GM18870 (cell line): ENCODE data around the gene VEPH1.

ENCODE experiments used
- ATAC-seq: cut with Tn5 transposase; IDR thresholded peaks from one replicate; pipeline ENCODE4 v1.9.1; 2021; ENCODE audit warnings: moderate library complexity; ENCODE audit not compliant: unreplicated experiment

VEPH1 gene

DNA sequence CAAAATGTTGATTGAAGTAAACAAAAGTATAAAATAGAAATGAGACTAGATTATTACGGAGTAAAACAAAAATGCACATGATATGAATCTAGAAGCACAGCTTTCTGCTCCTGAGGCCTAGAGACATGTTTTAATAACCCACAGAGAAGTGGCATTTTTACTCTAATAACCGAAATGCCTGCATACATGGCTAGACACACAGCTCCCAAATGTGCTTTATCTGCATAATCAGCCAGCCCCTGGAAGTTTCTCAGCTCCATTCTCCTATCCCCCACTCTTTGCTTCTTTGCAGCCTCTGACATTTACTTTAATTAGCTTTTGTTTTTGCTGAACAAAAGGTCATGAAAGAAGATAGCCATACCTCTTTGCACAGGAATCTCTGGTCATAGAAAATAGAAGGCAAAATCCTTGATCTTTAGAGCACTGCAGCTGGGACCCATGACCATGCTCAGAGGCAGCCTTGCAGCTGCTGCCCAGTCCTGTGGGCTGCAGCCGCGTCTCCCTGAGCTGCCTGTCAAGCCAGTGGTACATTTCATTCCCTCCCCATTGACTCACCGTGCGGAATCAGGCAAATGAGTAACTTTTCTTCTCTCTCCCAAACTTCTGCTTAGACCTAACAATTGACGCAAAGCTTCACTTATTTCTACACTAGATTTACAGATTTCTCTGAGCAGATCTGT is at the start of gene VEPH1:
Gene VEPH1 (minus strand): TSS at position 501 of the 680 bp plus-strand sequence. CDS start 8,067 bp downstream, outside the sequence.
- ATAC-seq, result no peak

DNA sequence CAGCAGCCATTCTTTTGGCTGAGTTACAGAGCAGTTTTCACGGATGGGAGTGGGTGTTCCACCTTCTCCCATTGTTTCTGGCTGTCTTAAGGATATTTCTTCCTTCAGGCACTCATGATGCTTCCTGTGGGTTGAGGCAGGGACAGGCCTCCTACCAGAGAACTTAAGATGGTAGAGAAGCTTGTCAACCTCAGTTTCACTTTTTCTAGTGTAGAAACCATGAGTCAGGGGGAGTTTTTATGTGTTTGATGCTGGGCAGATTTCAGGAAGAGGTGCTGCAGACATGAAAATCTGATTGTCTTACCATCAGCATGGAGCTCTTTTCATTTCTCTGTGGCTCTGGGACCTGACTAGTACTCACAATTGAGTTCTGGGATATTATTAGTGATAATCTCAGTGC is 48.7 kb upstream of the VEPH1 start:
- no peak for ATAC-seq

DNA sequence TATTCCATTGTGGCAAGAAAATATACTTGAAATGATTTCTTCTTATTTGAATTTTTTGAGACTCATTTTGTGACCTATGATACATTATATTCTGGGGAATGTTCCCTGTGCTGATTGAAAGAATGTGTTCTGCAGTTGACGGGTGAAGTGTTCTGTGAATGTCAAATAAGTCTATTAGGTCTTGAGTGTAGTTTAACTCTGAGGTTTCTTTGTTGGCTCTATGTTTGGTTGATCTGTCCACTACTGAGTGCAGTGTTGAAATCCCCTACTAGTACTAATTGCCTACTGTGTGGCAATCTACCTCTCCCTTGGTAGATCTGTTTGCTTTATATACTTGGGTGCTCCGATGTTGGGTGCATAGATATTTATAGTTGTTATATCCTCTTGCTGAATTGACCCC is 46.3 kb upstream of the VEPH1 start:
- ATAC-seq, result no peak

DNA sequence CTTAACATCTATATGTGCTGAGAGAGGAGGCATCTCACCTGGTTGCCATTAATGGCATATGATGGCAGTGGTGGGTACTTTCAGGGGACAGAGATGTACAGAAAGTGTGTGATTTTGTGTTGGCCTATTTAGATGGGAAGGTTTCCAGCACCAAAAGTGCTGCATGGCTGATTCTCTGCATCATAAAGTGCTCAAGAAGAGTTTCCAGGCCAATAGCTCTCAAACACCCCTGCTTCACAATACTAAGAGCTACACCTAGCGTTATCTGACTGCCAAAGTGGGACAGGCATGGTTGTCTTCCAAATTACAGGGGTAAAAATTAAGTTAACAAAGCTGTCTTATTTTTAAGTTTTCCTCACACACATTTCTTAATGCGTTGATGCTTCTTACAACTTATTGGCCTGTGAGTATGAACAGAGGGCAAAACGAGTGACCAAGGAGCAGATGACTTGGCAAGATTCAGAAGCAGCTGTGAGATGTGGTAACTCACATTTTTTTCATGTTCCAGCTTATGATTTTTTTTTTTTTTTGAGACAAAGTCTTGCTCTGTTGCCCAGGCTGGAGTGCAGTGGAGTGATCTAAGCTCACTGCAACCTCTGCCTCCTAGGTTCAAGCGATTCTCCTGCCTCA is 41.4 kb upstream of the VEPH1 start:
- ATAC-seq, result no peak

- no peak for ATAC-seq
Measured at GRCh38 chr3:157543501-157544035, 40.4 kb upstream of the VEPH1 start.

- ATAC-seq, result no peak
Measured at GRCh38 chr3:157542711-157543500, 39.7 kb upstream of the VEPH1 start.

GRCh38 chr3:157541506-157542236 is 38.5 kb upstream of the VEPH1 start:
- no peak for ATAC-seq

DNA sequence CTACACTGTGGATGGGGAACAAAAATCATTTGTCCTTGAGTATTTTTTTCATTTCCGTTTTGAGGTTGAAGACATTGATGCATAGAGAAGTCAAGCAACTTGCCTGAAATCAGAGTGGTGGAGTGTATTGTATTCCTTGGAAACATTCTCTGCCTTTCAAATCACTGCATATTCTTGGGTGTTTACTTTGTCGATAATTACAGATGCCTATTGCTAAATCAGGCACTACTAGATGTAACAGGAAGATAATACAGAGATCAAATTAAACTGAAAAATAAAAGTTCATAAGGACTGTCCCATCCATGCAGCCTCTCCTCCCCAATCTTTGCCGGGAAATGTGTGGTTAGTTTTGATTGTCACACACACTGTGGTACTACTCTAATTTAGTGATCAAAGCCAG is 37.4 kb upstream of the VEPH1 start:
- no peak for ATAC-seq

DNA sequence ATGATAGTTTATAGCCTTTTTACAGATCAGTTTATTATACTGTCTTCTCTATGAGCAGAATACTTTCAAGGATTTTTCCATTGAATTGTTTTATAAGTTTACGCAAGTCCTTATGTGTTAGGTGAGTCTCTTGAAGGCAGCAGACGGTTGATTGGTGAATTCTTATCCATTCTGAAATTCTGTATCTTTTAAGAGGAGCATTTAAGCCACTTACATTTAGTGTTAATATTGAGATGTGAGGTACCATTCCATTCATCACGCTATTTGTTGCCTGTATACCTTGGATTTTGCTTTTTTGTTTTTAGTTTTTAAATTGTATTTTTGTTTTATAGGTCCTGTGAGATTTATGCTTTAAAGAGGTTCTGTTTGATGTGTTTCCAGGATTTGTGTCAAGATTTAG is 32.5 kb upstream of the VEPH1 start:
- no peak for ATAC-seq

- no peak for ATAC-seq
Measured at GRCh38 chr3:157534725-157535161, 31.5 kb upstream of the VEPH1 start.

- ATAC-seq, result no peak
Measured at GRCh38 chr3:157533298-157534070, 30.3 kb upstream of the VEPH1 start.

DNA sequence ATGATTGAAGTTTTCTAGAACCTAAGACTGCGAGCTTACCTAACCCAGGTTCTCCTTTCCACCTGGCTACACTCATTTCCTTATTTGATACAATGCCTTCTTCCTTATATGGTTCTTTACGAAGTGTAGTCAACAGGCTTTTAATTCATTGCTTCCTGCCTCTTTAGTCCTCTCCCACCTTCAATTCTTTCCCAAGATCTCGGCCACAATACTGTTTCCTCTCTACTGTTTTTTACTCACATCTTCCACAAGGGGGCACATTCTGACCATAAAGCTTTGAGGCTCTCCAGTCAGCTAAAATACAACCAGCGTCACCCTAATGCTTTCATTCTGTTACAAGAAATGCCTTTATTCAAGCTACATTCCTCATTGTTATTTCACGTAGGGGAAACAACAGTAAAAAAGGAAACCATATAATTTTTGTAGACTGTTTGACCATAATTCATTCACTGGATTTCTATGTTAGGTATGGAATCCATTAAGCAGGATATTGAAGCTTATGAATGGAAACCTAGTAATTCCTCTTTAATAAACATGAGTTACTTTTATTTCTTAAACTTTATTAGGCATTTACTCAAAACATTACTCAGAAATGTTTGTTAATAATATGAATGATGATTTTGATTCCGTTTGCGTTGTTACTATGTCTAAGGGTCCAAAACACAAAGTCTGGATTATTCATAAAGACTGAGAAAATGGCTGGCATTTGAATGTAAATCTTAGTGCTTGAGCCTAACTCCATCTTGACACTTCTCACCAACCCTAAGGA is 29.5 kb upstream of the VEPH1 start:
- peak; percentile 93 for ATAC-seq

DNA sequence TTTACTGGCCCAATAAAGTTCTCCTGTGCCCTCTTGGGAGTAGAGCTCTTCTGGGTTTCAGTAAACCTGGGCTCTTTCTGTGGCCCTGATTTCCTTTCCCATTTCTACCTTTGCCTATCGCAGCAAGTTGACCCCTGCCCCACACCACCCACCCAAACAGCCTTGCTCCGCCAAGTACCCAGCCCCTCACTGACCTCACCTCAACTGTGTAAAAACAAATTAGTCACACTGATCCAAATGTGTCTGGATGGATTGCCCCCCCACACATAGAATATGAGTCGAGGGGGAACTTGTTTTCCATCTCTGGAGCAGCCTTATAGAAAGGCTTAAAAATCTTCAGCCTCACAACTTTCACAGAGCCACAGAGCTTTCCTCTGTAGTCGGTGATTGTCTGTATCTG is 28.6 kb upstream of the VEPH1 start:
- no peak for ATAC-seq

DNA sequence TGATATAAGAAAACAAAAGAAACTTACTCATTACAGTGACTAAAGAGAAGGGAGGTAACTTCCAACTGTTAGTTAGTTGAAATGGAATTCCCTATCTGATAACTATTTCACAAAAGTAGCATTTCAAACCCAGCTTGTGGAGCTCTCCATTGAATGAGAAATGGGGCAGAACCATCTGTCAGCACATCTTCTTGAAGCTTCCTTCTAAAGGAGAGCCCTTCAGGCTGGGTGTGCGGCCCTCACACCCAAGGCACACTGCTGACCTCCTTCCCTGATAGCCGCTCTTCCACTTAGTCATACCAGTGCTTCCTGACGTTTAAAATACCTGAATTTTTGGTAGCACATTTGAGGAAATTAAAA is 28.1 kb upstream of the VEPH1 start:
- no peak for ATAC-seq

- ATAC-seq, result no peak
Measured at GRCh38 chr3:157530637-157531300, 27.6 kb upstream of the VEPH1 start.

DNA sequence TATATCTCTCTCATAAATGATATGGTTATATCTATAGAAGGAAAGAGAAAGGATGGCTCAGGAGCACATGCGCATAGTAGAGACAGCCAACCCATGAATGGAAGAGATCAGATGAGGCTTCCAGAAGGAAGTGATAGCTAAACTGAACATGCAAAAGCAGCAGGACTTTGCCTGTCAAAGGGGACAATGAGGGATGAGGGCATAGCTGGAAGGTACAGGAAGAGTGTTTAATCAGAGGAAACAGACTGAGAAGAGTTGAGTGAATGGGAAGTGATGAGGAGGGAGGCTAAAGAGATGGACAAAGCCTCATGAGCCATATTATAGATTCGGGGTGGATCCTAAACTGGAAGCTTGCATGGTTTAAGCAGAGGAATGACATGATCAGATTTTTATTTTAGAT is 26.5 kb upstream of the VEPH1 start:
- no peak for ATAC-seq

- ATAC-seq, result no peak
Measured at GRCh38 chr3:157529085-157529484, 25.9 kb upstream of the VEPH1 start.

GRCh38 chr3:157527131-157527881 is 24.1 kb upstream of the VEPH1 start:
- ATAC-seq, result no peak
